SK-N-MC (cell line): ENCODE measurements around the gene RTBDN.

Experiments
- EZH2 ChIP-seq: fragments of 200-600 bp; sonication (generic); IDR thresholded peaks from one replicate; pipeline ENCODE4 v1.6.1; 2017; ENCODE audit warnings: antibody characterized with exemption
- POLR2AphosphoS5 ChIP-seq: IDR thresholded peaks from 2 replicates; pipeline ENCODE4 v1.6.1; 2012; ENCODE audit warnings: mild to moderate bottlenecking, low read depth, low read length, borderline replicate concordance

GRCh38 chr19:12806242-12807081 lies 27.9 kb downstream of the RTBDN start, which contains the start of gene RNASEH2A:
- TF ChIP-seq POLR2AphosphoS5 (peak; percentile 92), EZH2 (no peak)
